ENCODE data around the gene PTPRN2. TPM values are rescaled to one million over a fixed set of nuclear protein-coding genes. Genes with fewer than 3 reads are reported as not detected.

PTPRN2 gene
- total and polyA plus RNA-seq, 5 experiments from 2014 or later, result 0.69 to 1.5 (median 0.99) TPM

GRCh38 chr7:157690833-157691585 is 896.6 kb downstream of the PTPRN2 start:
- H3K27me3 Mint-ChIP-seq, result peaks cover 23 to 55% (median 45%) of the 10 kb centered on the region in 5 donors
- no peak overlapping the region for H3K27ac Mint-ChIP-seq
- POLR2A ChIA-PET, result no interaction called here
- DNase-seq (no peak), ATAC-seq (peak; percentile 28 to 53)
- peaks cover 0 to 4% (median 0%) of the 10 kb centered on the region in 3 donors for H3K36me3 Mint-ChIP-seq
- peak overlapping the region; percentile 52 to 79 (median 74) for H3K4me3 Mint-ChIP-seq
- peaks cover 0 to 5% (median 3%) of the 10 kb centered on the region in 9 donors for H3K9me3 Mint-ChIP-seq
- H3K4me1 Mint-ChIP-seq, result peaks cover 10 to 37% (median 32%) of the 10 kb centered on the region in 4 donors

GRCh38 chr7:157690058-157690832 is 897.4 kb downstream of the PTPRN2 start:
- Mint-ChIP-seq H3K9me3 (peaks cover 0 to 1% (median 0%) of the 10 kb centered on the region in 9 donors), H3K4me1 (peaks cover 10 to 37% (median 32%) of the 10 kb centered on the region in 4 donors), H3K4me3 (peak overlapping the region; percentile 47 to 84 (median 68)), H3K36me3 (peaks cover 0 to 4% (median 0%) of the 10 kb centered on the region in 3 donors), H3K27me3 (peaks cover 21 to 54% (median 46%) of the 10 kb centered on the region in 5 donors), H3K27ac (no peak overlapping the region)
- no peak for DNase-seq
- POLR2A ChIA-PET, result no interaction called here
- peak; percentile 11 to 35 for ATAC-seq

GRCh38 chr7:157689269-157690057 is 898.2 kb downstream of the PTPRN2 start:
- ATAC-seq, result no peak
- peaks cover 10 to 37% (median 32%) of the 10 kb centered on the region in 4 donors for H3K4me1 Mint-ChIP-seq
- peaks cover 21 to 54% (median 41%) of the 10 kb centered on the region in 5 donors for H3K27me3 Mint-ChIP-seq
- peak overlapping the region in 9 of 10 donors; percentile 30 to 79 (median 60) for H3K4me3 Mint-ChIP-seq
- H3K27ac Mint-ChIP-seq, result no peak overlapping the region
- H3K36me3 Mint-ChIP-seq, result peaks cover 0 to 4% (median 0%) of the 10 kb centered on the region in 3 donors
- POLR2A ChIA-PET, result no interaction called here
- no peak for DNase-seq
- H3K9me3 Mint-ChIP-seq, result no peaks in the 10 kb centered on the region

GRCh38 chr7:157688533-157689268 is 898.9 kb downstream of the PTPRN2 start:
- Mint-ChIP-seq H3K27me3 (peaks cover 20 to 53% (median 39%) of the 10 kb centered on the region in 5 donors), H3K4me1 (peaks cover 10 to 37% (median 32%) of the 10 kb centered on the region in 4 donors), H3K9me3 (no peaks in the 10 kb centered on the region), H3K36me3 (no peaks in the 10 kb centered on the region), H3K27ac (no peak overlapping the region), H3K4me3 (peak overlapping the region in 7 of 10 donors; percentile 18 to 67 (median 57))
- DNase-seq (no peak), ATAC-seq (no peak)
- POLR2A ChIA-PET, result no interaction called here

GRCh38 chr7:157687845-157688532 is 899.6 kb downstream of the PTPRN2 start:
- H3K27ac Mint-ChIP-seq, result no peak overlapping the region
- H3K9me3 Mint-ChIP-seq, result no peaks in the 10 kb centered on the region
- H3K4me1 Mint-ChIP-seq, result peaks cover 10 to 43% (median 37%) of the 10 kb centered on the region in 4 donors
- DNase-seq (no peak), ATAC-seq (no peak)
- H3K4me3 Mint-ChIP-seq, result peak overlapping the region in 8 of 10 donors; percentile 18 to 63 (median 50)
- POLR2A ChIA-PET, result interaction anchor here (0.5 kb wide), 1 partner anchor 210 kb away, joined by 3 read pairs; no protein-coding TSS in a partner anchor
- peaks cover 25 to 59% (median 46%) of the 10 kb centered on the region in 5 donors for H3K27me3 Mint-ChIP-seq
- no peaks in the 10 kb centered on the region for H3K36me3 Mint-ChIP-seq

GRCh38 chr7:157687158-157687557 is 900.5 kb downstream of the PTPRN2 start:
- no peak for DNase-seq
- no peaks in the 10 kb centered on the region for H3K36me3 Mint-ChIP-seq
- H3K4me3 Mint-ChIP-seq, result peak overlapping the region in 1 of 10 donors; percentile 3
- H3K4me1 Mint-ChIP-seq, result peaks cover 7 to 43% (median 38%) of the 10 kb centered on the region in 4 donors
- no peak for ATAC-seq
- peaks cover 30 to 62% (median 52%) of the 10 kb centered on the region in 5 donors for H3K27me3 Mint-ChIP-seq
- no peaks in the 10 kb centered on the region for H3K9me3 Mint-ChIP-seq
- POLR2A ChIA-PET, result no interaction called here
- no peak overlapping the region for H3K27ac Mint-ChIP-seq

GRCh38 chr7:157686285-157686894 is 901.2 kb downstream of the PTPRN2 start:
- H3K9me3 Mint-ChIP-seq, result no peaks in the 10 kb centered on the region
- peaks cover 7 to 40% (median 34%) of the 10 kb centered on the region in 4 donors for H3K4me1 Mint-ChIP-seq
- POLR2A ChIA-PET, result no interaction called here
- no peaks in the 10 kb centered on the region for H3K36me3 Mint-ChIP-seq
- H3K27ac Mint-ChIP-seq, result peak overlapping the region in 1 of 10 donors; percentile 73
- peaks cover 34 to 66% (median 58%) of the 10 kb centered on the region in 5 donors for H3K27me3 Mint-ChIP-seq
- peak overlapping the region in 8 of 10 donors; percentile 9 to 75 (median 54) for H3K4me3 Mint-ChIP-seq
- ATAC-seq (no peak), DNase-seq (no peak)

GRCh38 chr7:157685430-157686284 is 902.0 kb downstream of the PTPRN2 start:
- POLR2A ChIA-PET, result no interaction called here
- Mint-ChIP-seq H3K4me1 (peaks cover 8 to 36% (median 30%) of the 10 kb centered on the region in 4 donors), H3K27ac (no peak overlapping the region), H3K27me3 (peaks cover 35 to 66% (median 62%) of the 10 kb centered on the region in 5 donors), H3K9me3 (no peaks in the 10 kb centered on the region), H3K4me3 (peak overlapping the region in 4 of 10 donors; percentile 26 to 69 (median 44)), H3K36me3 (no peaks in the 10 kb centered on the region)
- no peak for ATAC-seq
- DNase-seq, result no peak

GRCh38 chr7:157684909-157685429 is 902.7 kb downstream of the PTPRN2 start:
- POLR2A ChIA-PET, result no interaction called here
- Mint-ChIP-seq H3K4me1 (peaks cover 8 to 33% (median 29%) of the 10 kb centered on the region in 4 donors), H3K4me3 (peak overlapping the region in 1 of 10 donors; percentile 40), H3K27me3 (peaks cover 42 to 72% (median 68%) of the 10 kb centered on the region in 5 donors), H3K27ac (no peak overlapping the region), H3K36me3 (no peaks in the 10 kb centered on the region), H3K9me3 (no peaks in the 10 kb centered on the region)
- DNase-seq, result no peak
- ATAC-seq, result peak in 1 of 2 donors; percentile 17

Measured in naive thymus-derived CD8-positive, alpha-beta T cell (primary cell).